Endodermal cell (in vitro differentiated cells): Measurements from ENCODE around the gene ITGA2B. TPM values are rescaled to one million over a fixed set of nuclear protein-coding genes. Genes with fewer than 3 reads are reported as not detected.

Experiments used
- DNase-seq: peaks from one replicate; pipeline ENCODE4 v3.0.0-alpha.2; 2017
- H3K27ac ChIP-seq: 2 replicates; pipeline ENCODE4 v1.5.1; 2013; ENCODE audit warnings: mild to moderate bottlenecking, low read depth, low read length, moderate library complexity
- H3K27me3 ChIP-seq: 2 replicates; pipeline ENCODE4 v1.6.1; 2013; ENCODE audit warnings: mild to moderate bottlenecking, low read length, moderate library complexity; ENCODE audit not compliant: insufficient read depth, control insufficient read depth, poor library complexity, severe bottlenecking
- H3K36me3 ChIP-seq: 2 replicates; pipeline ENCODE4 v1.7.0; 2013; ENCODE audit warnings: mild to moderate bottlenecking, low read length, moderate library complexity; ENCODE audit not compliant: control insufficient read depth, insufficient read depth
- H3K4me1 ChIP-seq: one replicate; pipeline ENCODE4 v1.7.0; 2013; ENCODE audit warnings: low read length; ENCODE audit not compliant: control insufficient read depth, insufficient read depth
- H3K4me3 ChIP-seq: 2 replicates; pipeline ENCODE4 v1.5.1; 2013; ENCODE audit warnings: mild to moderate bottlenecking, low read length, moderate library complexity
- H3K9ac ChIP-seq: 2 replicates; pipeline ENCODE4 v1.6.1; 2013; ENCODE audit warnings: mild to moderate bottlenecking, low read length, moderate library complexity; ENCODE audit not compliant: poor library complexity, severe bottlenecking; ENCODE audit errors: extremely low read depth
- H3K9me3 ChIP-seq: 2 replicates; pipeline ENCODE4 v1.6.1; 2013; ENCODE audit warnings: mild to moderate bottlenecking, low read length, moderate library complexity; ENCODE audit not compliant: control insufficient read depth
- H3K27ac Mint-ChIP-seq: 2 replicates; pipeline ENCODE4 v1.8.0; 2020; ENCODE audit warnings: mixed read lengths
- H3K27me3 Mint-ChIP-seq: 2 replicates; pipeline ENCODE4 v1.8.0; 2021; ENCODE audit warnings: mild to moderate bottlenecking, mixed read lengths; ENCODE audit not compliant: insufficient read depth
- H3K36me3 Mint-ChIP-seq: 2 replicates; pipeline ENCODE4 v1.8.0; 2020; ENCODE audit warnings: low read depth, mixed read lengths
- H3K4me1 Mint-ChIP-seq: 2 replicates; pipeline ENCODE4 v1.8.0; 2020; ENCODE audit warnings: mixed read lengths
- H3K4me3 Mint-ChIP-seq: 2 replicates; pipeline ENCODE4 v1.8.0; 2020; ENCODE audit warnings: mild to moderate bottlenecking, moderate library complexity, mixed read lengths
- H3K9me3 Mint-ChIP-seq: 2 replicates; pipeline ENCODE4 v1.8.0; 2020; ENCODE audit warnings: mild to moderate bottlenecking, mixed read lengths
- WGBS, 2 experiments: methylation state at CpG; one replicate each; pipeline versions ENCODE4 v1.1.5 to v1.1.7; 2013; ENCODE audit warnings: missing lambda C conversion rate in 2 of 2, mixed read lengths in 1 of 2; ENCODE audit not compliant: insufficient coverage in 1 of 2, insufficient read length in 1 of 2; 5-methylcytosine and 5-hydroxymethylcytosine counted together
- total RNA-seq, 2 donors: library from RNA; stranded (reverse); fragmentation: NEBNext Ultra II Directional in 1 of 2; extraction: Animal tissue kit (Norgen Biotek cat#: 25700) in 1 of 2; gene quantifications; 2 replicates in 1 of 2; 3 replicates in 1 of 2; pipeline ENCODE4 v1.2.1, GENCODE V29; 2021
- TF ChIP-seq, protein P1 (sequence below): fragments of 200-600 bp; sonication (generic); conservative IDR thresholded peaks from 2 replicates; pipeline ENCODE4 v1.5.0; 2021; ENCODE audit warnings: antibody characterized with exemption, mild to moderate bottlenecking

ITGA2B gene
- total RNA-seq, 2 donors from 2014 or later, result 5.2 to 8.5 TPM

DNA sequence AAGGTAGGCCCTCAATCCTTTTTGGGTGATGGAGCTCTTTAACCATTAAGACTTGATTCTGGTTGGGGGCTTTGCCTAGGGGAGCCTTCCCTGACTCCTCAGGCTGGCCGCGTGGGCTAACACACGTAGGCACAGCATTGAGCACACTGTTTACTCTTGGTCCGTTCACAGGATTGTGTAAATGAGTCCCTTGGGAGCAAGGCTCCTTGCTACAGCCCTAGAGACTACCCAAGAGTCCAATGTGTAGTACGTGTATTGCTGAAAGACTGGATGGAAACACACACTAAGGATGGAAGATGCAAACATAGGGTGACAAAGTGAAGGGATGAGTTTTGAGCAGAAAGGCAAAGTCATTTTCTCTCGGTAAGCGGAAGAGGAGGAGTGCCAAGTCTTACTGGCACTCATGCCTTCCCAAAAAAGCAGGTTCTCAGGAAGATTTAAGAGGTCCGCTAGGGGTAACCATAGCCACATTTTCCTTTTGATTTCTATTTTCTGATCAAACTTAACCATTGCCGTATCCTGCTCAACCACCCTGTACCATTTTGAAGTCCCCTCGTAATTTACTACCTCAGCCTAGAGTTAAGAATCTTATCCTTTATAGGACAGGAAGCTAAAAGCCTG lies 911 bp upstream of the ITGA2B start:
- TF ChIP-seq, protein P1, sequence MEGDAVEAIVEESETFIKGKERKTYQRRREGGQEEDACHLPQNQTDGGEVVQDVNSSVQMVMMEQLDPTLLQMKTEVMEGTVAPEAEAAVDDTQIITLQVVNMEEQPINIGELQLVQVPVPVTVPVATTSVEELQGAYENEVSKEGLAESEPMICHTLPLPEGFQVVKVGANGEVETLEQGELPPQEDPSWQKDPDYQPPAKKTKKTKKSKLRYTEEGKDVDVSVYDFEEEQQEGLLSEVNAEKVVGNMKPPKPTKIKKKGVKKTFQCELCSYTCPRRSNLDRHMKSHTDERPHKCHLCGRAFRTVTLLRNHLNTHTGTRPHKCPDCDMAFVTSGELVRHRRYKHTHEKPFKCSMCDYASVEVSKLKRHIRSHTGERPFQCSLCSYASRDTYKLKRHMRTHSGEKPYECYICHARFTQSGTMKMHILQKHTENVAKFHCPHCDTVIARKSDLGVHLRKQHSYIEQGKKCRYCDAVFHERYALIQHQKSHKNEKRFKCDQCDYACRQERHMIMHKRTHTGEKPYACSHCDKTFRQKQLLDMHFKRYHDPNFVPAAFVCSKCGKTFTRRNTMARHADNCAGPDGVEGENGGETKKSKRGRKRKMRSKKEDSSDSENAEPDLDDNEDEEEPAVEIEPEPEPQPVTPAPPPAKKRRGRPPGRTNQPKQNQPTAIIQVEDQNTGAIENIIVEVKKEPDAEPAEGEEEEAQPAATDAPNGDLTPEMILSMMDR, result no peak
- peaks cover 12% of the 10 kb centered on the region for H3K27me3 ChIP-seq
- H3K36me3 ChIP-seq, result peaks cover 4% of the 10 kb centered on the region
- H3K4me3 ChIP-seq, result no peak overlapping the region
- H3K4me1 ChIP-seq, result no peaks in the 10 kb centered on the region
- Mint-ChIP-seq H3K9me3 (no peaks in the 10 kb centered on the region), H3K4me3 (no peak overlapping the region), H3K27ac (no peak overlapping the region), H3K36me3 (no peaks in the 10 kb centered on the region), H3K27me3 (peaks cover 23% of the 10 kb centered on the region), H3K4me1 (no peaks in the 10 kb centered on the region)
- 94 to 96% methylated on average over 10 of the region's 10 CpGs for WGBS, 2 experiments
- H3K9ac ChIP-seq, result no peak overlapping the region
- no peaks in the 10 kb centered on the region for H3K9me3 ChIP-seq
- no peak overlapping the region for H3K27ac ChIP-seq
- no peak for DNase-seq

- Histone ChIP-seq H3K27me3 (peaks cover 17% of the 10 kb centered on the region), H3K9ac (no peak overlapping the region), H3K36me3 (no peaks in the 10 kb centered on the region), H3K9me3 (no peaks in the 10 kb centered on the region), H3K4me1 (no peaks in the 10 kb centered on the region), H3K4me3 (no peak overlapping the region), H3K27ac (no peak overlapping the region)
- Mint-ChIP-seq H3K4me1 (peaks cover 2% of the 10 kb centered on the region), H3K27ac (no peak overlapping the region), H3K36me3 (no peaks in the 10 kb centered on the region), H3K9me3 (no peaks in the 10 kb centered on the region), H3K27me3 (peaks cover 28% of the 10 kb centered on the region), H3K4me3 (no peak overlapping the region)
- DNase-seq, result no peak
- TF ChIP-seq, protein P1, result no peak
- WGBS, 2 experiments, result 94 to 100% methylated on average over 4 to 6 of the region's 6 CpGs
Measured at GRCh38 chr17:44389723-44390202, 314 bp upstream of the ITGA2B start.

DNA sequence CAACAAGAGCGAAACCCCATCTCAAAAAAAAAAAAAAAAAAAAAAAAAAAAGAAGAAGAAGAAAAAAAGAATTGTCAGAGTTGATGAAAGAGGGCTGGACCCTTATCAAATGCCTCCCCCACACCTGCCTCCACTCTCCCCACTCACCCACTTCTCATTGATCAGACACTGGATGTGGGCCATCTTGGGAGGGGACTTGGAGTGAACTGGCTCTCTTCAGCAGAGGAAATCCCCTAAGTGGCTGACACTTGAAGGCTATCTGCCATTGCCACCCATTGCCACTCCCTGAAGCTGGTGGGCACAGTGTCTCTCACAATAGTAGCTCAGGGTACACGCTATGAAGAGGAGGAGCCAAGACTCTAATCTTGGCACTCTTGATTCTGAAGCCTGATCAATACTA lies 1.6 kb downstream of the ITGA2B start:
- H3K4me3 Mint-ChIP-seq, result no peak overlapping the region
- Histone ChIP-seq H3K27ac (no peak overlapping the region), H3K4me1 (peaks cover 3% of the 10 kb centered on the region), H3K9ac (no peak overlapping the region), H3K4me3 (no peak overlapping the region), H3K27me3 (peaks cover 29% of the 10 kb centered on the region), H3K9me3 (no peaks in the 10 kb centered on the region), H3K36me3 (no peaks in the 10 kb centered on the region)
- no peaks in the 10 kb centered on the region for H3K9me3 Mint-ChIP-seq
- no peak overlapping the region for H3K27ac Mint-ChIP-seq
- 92% methylated on average over 1 of the region's 2 CpGs; no CpG with 5 or more reads in 1 of the 2 experiments for WGBS, 2 experiments
- H3K4me1 Mint-ChIP-seq, result peaks cover 9% of the 10 kb centered on the region
- H3K27me3 Mint-ChIP-seq, result peaks cover 47% of the 10 kb centered on the region
- peak; percentile 28 for DNase-seq
- no peaks in the 10 kb centered on the region for H3K36me3 Mint-ChIP-seq
- TF ChIP-seq, protein P1, result no peak
